Measurements from ENCODE around the gene STK32B.

DNA sequence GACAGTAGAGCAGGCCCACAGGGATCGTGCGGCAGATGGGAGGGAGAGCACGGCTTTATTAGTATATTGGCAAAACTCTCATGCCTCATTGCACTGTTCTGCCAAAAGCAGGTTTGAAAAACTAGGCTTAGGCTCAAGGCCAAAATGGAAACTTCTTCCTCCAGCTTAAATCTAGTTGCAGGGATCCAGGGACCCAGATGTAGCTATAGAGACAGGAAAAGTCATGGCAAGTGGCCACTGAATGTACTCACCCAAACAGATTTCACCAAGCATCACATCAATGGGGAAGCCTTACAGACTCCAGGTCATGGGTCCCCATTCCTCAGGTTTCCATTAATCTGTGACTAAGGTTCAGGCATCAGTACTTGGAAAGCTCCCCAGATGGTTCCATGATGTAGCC, 149.2 kb downstream of the STK32B start:
- TF ChIP-seq CTCF (conservative IDR thresholded peaks at IDR 0.05) (no peak), ZFX (IDR thresholded peaks at IDR 0.05) (no peak)

Measured in C4-2B (cell line).